ENCODE data around the gene ADAMTS17. TPM values are rescaled to one million over a fixed set of nuclear protein-coding genes. Genes with fewer than 3 reads are reported as not detected.

Gene ADAMTS17
- total and polyA plus RNA-seq, 3 donors from 2014 or later, result 6.8 to 17.8 (median 12.4) TPM

DNA sequence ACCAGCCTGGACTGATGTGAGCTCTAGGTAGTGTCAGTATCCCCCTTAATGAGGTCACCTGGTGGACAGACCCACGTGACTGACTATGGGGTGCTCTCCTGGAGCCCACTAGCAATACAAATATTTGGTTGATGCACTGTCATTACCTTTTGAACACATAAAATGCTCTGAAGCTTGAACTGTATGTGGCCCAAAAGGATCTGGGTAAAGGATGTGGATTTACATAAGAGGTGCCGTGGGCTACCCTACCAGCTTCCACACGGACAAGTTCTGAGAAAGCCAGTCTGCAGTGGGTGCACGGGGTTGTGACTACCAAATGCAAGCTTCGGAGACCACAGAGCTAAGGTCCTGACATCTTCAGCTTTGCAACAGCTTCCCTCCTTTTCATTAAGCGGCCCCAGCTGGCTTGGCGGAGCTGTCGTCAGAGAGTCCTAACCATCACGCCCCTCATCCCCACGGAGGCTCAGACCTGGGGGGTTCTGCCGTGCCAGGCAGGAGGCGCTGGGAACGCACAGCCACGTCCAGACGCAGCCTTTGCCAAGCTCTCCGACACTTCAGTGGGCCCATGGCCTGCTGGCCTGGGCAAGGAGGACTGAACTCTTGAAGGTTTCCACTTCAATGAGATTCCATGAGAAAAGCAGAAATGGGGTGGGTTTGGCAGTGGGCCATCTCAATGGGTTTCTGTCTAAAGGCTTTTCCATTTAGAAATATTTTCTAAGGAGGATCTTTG is 228.3 kb downstream of the ADAMTS17 start:
- Histone ChIP-seq H3K9me3 (no peaks in the 10 kb centered on the region), H3K4me1 (peaks cover 17% of the 10 kb centered on the region), H3K36me3 (ENCODE audit: low read depth, missing control alignments) (no peaks in the 10 kb centered on the region), H3K27ac (peak overlapping the region; percentile 29 to 70), H3K27me3 (no peaks in the 10 kb centered on the region), H3K4me3 (no peak overlapping the region)
- WGBS, 2 donors, result 62 to 85% methylated on average over 7 to 16 of the region's 16 CpGs
- TF ChIP-seq, protein P1, sequence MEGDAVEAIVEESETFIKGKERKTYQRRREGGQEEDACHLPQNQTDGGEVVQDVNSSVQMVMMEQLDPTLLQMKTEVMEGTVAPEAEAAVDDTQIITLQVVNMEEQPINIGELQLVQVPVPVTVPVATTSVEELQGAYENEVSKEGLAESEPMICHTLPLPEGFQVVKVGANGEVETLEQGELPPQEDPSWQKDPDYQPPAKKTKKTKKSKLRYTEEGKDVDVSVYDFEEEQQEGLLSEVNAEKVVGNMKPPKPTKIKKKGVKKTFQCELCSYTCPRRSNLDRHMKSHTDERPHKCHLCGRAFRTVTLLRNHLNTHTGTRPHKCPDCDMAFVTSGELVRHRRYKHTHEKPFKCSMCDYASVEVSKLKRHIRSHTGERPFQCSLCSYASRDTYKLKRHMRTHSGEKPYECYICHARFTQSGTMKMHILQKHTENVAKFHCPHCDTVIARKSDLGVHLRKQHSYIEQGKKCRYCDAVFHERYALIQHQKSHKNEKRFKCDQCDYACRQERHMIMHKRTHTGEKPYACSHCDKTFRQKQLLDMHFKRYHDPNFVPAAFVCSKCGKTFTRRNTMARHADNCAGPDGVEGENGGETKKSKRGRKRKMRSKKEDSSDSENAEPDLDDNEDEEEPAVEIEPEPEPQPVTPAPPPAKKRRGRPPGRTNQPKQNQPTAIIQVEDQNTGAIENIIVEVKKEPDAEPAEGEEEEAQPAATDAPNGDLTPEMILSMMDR (IDR thresholded peaks at IDR 0.05), result no peak
- TF ChIP-seq POLR2A (IDR thresholded peaks at IDR 0.05), result no peak
- intact Hi-C loops (cut with DNase I; ENCODE audit: low total_unique reads), result no loop called here
- peak; percentile 23 for DNase-seq

DNA sequence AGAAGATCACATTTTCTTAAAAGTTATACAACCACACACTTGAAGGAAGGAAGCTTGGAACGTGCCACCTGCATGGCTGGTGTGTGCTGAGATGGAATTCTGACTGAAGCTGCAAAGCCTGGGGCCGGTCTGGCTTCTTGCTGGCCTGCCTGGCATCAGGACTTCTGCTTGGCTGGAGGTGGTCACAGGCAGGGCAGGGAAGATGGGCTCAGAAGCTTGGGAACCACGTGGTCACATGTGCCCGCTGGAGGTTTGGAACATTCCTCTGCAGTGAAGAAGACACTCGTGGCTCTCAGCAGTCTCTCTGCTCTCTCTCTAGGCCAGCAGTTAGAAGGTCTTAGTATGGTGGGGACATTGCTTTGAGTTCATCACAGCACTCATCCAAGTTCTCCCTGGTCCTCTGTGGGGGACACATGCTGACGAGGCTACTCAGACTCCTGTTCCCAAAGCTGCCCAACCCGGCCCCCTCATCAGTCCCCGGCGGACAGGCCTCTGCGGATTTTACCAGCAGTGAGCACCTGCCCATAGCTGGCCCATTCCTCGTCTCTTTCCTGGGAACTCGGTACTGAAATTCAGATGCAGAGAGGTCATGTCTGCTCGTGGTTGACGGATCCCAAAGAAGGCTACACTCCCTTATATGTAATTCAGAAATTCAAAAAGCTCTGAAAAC is 229.0 kb downstream of the ADAMTS17 start:
- DNase-seq, result no peak
- TF ChIP-seq POLR2A (IDR thresholded peaks at IDR 0.05), result no peak
- TF ChIP-seq, protein P1 (IDR thresholded peaks at IDR 0.05), result no peak
- Histone ChIP-seq H3K4me1 (peaks cover 17% of the 10 kb centered on the region), H3K27ac (no peak overlapping the region), H3K27me3 (no peaks in the 10 kb centered on the region), H3K36me3 (ENCODE audit: low read depth, missing control alignments) (no peaks in the 10 kb centered on the region), H3K4me3 (no peak overlapping the region), H3K9me3 (no peaks in the 10 kb centered on the region)
- intact Hi-C loops (cut with DNase I; ENCODE audit: low total_unique reads), result no loop called here
- 84 to 91% methylated on average over 11 to 14 of the region's 14 CpGs for WGBS, 2 donors

DNA sequence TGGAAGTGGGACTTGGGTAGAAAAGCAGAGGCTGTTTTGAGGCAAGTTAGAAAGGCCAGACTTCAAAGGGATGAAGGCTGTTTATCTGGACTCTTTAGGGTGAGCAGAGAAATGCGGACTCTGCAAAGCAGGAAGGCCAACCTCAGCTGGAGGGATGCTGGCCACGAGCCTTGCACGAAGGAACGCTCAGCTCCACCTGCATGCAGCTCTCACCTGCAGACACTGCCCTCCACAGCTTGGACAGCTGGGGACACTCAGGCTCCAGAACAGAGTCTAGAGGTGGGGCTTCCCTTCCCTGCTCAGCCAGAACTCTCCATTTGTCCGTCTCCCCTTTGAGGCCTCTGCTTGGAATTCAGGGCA is 229.7 kb downstream of the ADAMTS17 start:
- Histone ChIP-seq H3K27ac (no peak overlapping the region), H3K36me3 (ENCODE audit: low read depth, missing control alignments) (no peaks in the 10 kb centered on the region), H3K9me3 (no peaks in the 10 kb centered on the region), H3K4me1 (peaks cover 17% of the 10 kb centered on the region), H3K4me3 (no peak overlapping the region), H3K27me3 (no peaks in the 10 kb centered on the region)
- no peak for DNase-seq
- TF ChIP-seq, protein P1 (IDR thresholded peaks at IDR 0.05), result no peak
- TF ChIP-seq POLR2A (IDR thresholded peaks at IDR 0.05), result no peak
- intact Hi-C loops (cut with DNase I; ENCODE audit: low total_unique reads), result no loop called here
- 76 to 77% methylated on average over 5 of the region's 5 CpGs for WGBS, 2 donors

DNA sequence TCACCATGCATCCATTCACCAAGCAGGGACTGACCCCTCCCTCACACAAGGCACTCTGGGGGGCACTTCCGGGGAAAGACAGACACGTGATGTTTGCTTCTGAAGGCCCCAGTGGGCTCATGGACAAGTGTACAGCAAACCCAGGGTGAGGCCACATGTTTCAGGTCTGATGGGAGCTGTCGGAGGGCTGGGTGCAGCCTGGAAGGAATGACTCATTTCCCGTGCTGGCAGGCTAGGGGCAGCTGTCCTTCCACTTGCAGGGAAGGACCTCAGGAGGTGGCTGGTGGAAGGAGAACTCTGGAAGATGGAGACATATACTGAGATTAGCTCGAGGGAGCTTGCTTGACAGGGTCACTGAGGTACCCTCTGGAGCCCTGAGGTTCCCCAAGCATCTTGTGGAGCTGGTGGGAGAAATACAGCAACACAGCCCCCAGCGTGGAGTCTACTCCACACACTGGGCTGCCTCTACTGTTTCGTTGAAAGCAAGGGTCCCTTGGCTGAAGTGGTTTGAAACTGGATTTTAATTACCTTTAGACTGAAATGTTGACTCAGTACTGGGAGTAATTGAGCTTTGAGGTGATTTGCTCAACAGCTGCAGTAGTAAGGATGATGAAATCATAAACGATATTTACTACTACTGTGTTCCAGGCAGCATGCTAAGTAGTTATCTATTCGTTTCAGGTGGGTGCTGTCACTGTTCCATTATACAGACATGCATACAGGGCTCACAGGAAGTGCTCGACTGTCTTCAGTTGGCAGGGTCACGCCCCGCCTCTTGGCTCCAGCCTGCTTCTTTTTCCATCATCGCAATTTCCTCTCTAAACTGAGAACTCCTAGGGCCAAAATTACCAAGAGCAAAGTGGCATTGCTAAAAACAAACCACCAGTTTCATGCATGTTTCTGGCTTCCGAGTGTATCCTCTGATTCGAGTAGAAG is 230.4 kb downstream of the ADAMTS17 start:
- H3K36me3 ChIP-seq (ENCODE audit: low read depth, missing control alignments), result no peaks in the 10 kb centered on the region
- H3K27ac ChIP-seq, result no peak overlapping the region
- 69 to 80% methylated on average over 11 to 15 of the region's 15 CpGs for WGBS, 2 donors
- no peaks in the 10 kb centered on the region for H3K9me3 ChIP-seq
- intact Hi-C loops (cut with DNase I; ENCODE audit: low total_unique reads), result no loop called here
- DNase-seq, result peak; percentile 12
- H3K27me3 ChIP-seq, result no peaks in the 10 kb centered on the region
- no peak overlapping the region for H3K4me3 ChIP-seq
- peaks cover 19% of the 10 kb centered on the region for H3K4me1 ChIP-seq
- TF ChIP-seq, protein P1 (IDR thresholded peaks at IDR 0.05), result no peak
- TF ChIP-seq POLR2A (IDR thresholded peaks at IDR 0.05), result no peak

All from testis (tissue), 3 donors.